SIG-M5 treated with dmso at 0.1 percent for 504 hours (cell line): ENCODE results near the gene PLCB4.
A peak's percentile ranks its signal among the peaks of the same experiment; 100 is the strongest.

Experiments used
- DNase-seq: peaks from one replicate; lab custom pipeline; 2025; ENCODE audit not compliant: unreplicated experiment; lab: John Stamatoyannopoulos, UW

PLCB4 gene

DNA sequence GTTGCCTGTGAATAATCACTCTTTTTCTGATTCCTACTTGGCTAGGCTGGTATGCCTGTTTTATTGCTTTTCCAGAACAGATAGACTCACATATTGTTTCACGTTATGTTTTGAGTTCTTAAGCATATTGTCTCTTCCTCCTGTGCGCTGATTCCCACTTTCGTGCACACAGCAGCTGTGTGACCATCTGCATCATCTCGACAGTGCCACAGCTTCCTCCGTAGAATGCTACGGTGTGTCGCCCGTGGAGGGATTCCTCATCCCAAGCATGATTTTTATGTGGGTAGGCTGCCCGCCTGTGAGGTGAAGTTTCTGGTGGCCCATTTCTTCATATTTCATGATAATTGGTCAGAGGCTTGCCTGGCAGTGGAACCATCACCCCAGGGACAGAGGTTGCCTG is 31.8 kb downstream of the PLCB4 start:
- DNase-seq, result no peak

- DNase-seq, result no peak
Observed at GRCh38 chr20:9102456-9102855, 33.6 kb downstream of the PLCB4 start.

- DNase-seq, result no peak
Observed at GRCh38 chr20:9103955-9104354, 35.1 kb downstream of the PLCB4 start.

GRCh38 chr20:9108260-9108659 is 39.4 kb downstream of the PLCB4 start:
- no peak for DNase-seq

DNA sequence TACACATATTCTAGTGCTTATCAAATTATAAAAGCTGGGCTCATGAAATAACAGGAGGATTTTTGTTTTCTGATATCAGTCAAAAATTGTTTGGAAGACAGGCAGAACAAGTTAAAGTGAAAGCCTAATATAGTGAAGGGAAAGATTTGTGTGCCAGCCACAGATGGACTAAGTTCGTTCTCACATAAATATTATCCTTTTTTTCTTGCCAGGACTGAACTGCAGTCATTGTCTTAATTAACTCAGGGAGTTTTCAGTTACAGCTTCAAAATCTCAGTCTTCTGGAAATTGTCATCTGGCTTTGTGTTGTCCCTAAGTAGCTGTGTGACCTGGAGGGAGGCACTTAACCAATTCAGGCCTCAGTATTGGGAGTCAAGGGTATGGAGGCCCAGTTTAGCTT is 40.7 kb downstream of the PLCB4 start:
- no peak for DNase-seq

DNA sequence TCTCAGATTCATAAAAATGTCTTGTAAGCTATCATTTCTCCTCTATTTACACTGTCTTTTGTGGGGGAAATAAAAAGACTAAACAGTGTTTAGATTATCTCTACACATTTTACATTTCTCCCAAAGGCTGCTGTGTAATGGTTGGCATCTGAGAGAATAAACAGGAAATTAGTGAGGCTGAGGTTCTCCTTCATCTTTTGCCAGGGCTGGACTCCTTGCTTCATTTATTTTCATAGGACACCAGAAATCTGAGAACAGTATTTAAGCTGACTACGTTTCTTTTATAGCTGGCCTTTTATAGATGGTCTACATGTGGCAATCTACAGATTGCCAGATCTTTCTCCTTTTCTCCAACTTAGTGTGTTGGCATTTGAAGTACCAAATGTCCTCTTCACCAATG is 41.5 kb downstream of the PLCB4 start:
- DNase-seq, result no peak

- DNase-seq, result no peak
Observed at GRCh38 chr20:9110916-9111432, 42.1 kb downstream of the PLCB4 start.

- DNase-seq, result no peak
Observed at GRCh38 chr20:9112541-9113515, 43.9 kb downstream of the PLCB4 start.

- DNase-seq, result no peak
Observed at GRCh38 chr20:9114709-9115108, 45.8 kb downstream of the PLCB4 start.

GRCh38 chr20:9117548-9117947 is 48.7 kb downstream of the PLCB4 start:
- no peak for DNase-seq

- peak; percentile 7 for DNase-seq
Observed at GRCh38 chr20:9119776-9120175, 50.9 kb downstream of the PLCB4 start.

GRCh38 chr20:9121211-9121610 is 52.3 kb downstream of the PLCB4 start:
- DNase-seq, result no peak

GRCh38 chr20:9122571-9122970 is 53.7 kb downstream of the PLCB4 start:
- no peak for DNase-seq

DNA sequence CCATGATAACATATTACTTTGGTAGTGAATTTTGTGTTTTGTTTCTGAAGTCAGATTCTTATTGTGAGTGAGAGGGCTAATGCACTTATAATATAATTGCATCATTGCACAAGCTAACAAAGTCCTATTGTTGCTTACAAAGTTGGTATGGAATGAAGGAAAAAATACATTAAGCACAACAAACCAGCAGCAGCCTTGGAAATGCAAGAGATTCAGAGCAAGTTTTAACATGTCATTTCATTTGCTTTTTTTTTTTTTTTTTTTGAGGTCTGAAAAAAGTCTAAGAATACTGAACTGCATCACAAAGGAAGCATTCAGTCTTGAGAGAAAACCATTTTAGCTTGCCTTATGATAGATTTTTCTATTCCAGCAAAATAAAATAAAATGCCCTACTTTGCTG is 57.6 kb downstream of the PLCB4 start:
- no peak for DNase-seq

DNA sequence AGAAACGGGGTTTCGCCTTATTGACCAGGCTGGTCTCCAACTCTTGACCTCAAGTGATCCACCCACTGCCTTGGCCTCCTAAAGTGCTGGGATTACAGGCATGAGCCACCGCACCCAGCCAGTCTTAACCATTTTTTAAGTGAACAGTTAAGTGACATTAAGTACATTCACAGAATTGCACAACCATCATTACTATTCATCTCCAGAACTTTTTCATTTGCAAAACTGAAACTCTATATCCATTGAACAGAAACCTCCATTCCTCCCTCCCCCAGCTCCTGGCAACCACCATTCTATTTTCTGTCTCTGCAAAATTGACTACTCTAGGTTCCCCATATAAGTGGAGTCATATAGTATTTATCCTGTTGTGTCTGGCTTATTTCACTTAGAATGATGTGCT is 59.7 kb downstream of the PLCB4 start:
- DNase-seq, result no peak

DNA sequence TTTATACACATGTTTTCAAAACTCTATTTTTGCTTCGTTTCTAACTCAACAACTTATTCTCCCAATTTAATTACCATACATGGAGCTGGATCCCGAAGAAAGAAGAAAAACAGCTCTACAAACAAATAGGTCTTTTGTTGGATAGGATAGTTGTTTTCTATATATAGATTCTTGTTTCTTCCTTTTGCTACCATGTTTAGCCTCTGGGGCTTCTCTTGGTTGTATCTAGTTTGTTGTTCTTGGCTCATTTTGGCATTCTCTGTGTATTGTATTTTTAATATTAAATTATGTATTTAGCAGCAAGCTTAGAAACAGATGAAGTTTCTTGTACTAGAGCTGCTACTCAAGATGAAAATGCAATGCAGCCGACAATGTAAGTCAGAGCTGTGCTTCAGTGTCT is 60.9 kb downstream of the PLCB4 start:
- no peak for DNase-seq

- no peak for DNase-seq
Observed at GRCh38 chr20:9130521-9130920, 61.6 kb downstream of the PLCB4 start.

DNA sequence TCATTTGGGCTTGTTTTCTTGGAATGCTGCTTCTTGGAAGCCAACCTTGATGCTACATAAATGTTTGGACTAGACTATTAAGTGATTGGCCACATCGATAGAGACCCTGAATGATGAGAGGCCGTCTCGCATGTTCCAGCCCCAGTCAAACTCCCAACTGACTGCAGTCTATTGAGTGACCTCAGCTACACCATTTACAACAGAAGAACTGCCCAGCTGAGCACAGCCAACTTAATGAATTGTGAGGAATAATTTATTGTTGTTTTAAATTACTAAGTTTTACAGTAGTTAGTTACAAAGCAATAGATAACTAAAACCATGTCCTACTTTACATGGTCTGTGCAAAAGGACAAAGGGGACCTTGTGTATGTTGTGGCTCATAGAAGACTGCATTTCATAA is 63.0 kb downstream of the PLCB4 start:
- DNase-seq, result no peak

GRCh38 chr20:9134346-9134745 is 65.5 kb downstream of the PLCB4 start:
- no peak for DNase-seq

- no peak for DNase-seq
Observed at GRCh38 chr20:9136114-9136513, 67.2 kb downstream of the PLCB4 start.

DNA sequence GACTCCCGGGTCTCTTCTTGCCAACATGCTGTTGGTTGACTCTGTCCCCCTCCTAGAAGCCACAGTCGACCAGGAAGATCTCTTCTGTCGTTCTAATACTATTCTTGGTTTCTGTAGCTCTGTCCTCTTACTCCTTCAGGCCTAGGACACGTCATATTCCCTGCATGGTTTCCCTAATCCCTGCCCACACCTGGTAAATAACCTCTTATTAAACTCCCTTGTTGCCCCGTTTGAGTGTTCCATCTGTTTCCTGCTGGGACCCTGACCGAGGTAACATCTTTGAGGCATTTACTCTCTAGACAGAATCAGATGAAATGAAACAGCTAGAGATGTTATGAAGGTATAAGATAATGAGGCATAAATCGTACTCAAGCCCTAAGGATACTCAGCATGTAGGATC is 68.1 kb downstream of the PLCB4 start:
- DNase-seq, result no peak

DNA sequence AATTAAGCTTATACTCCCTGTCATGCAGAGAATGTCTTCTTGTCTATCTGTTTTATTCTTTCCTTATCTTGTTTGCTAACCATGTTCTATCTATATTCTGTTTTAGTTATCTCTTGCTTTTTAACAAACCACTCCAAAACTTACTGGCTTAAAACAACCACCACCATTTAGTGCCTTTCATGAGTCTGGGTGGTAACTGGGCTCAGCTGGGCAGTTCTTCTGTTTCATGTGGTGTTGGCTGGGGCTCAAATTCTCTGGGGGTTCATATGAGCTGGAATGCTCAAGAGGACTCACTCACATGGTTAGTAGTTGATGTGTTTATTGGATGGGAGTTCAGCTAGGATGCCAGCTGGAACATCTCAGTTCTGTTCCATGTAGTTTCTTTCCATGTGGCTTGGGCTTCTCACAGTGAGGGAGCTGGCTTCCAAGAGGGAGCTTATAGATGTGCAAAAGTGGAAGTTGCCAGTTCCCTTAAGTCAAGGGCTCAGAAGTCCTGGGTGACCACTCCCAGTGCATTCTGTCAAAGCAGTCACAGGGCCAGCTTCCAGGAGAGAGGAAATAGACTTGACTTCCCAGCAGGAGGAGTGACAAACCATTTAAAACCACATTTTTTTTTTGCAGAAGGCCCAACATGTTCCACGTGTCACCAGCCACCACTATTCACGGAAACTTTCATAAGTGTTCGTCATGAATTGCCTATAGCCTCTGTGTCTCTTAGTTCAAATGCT is 70.4 kb downstream of the PLCB4 start:
- DNase-seq, result no peak
